Stimulated activated CD8-positive, alpha-beta memory T cell treated with anti-CD3 and anti-CD28 coated beads, Interleukin-7, amount 100 ng/mL, for 48 hours (primary cell): ENCODE data around the gene CACNA1C.

Experiments used
- DNase-seq, 2 donors: peaks; one replicate each; pipeline ENCODE4 v3.0.0-alpha.2; 2020; ENCODE audit warnings: low read depth in 1 of 2; ENCODE audit errors: extremely low read depth in 1 of 2

CACNA1C gene

GRCh38 chr12:2166696-2167095 lies 113.9 kb downstream of the CACNA1C start:
- no peak for DNase-seq

- DNase-seq, result no peak
Measured at GRCh38 chr12:2167231-2167630, 114.4 kb downstream of the CACNA1C start.

GRCh38 chr12:2168808-2169207 lies 116.0 kb downstream of the CACNA1C start:
- DNase-seq, result no peak

- no peak for DNase-seq
Measured at GRCh38 chr12:2169489-2169888, 116.7 kb downstream of the CACNA1C start.

- no peak for DNase-seq
Measured at GRCh38 chr12:2169940-2170339, 117.2 kb downstream of the CACNA1C start.

GRCh38 chr12:2170376-2170775 lies 117.6 kb downstream of the CACNA1C start:
- DNase-seq, result no peak

GRCh38 chr12:2171672-2172426 lies 119.1 kb downstream of the CACNA1C start:
- DNase-seq, result no peak

GRCh38 chr12:2172491-2173214 lies 119.9 kb downstream of the CACNA1C start:
- no peak for DNase-seq

- DNase-seq, result no peak
Measured at GRCh38 chr12:2173971-2174370, 121.2 kb downstream of the CACNA1C start.

- no peak for DNase-seq
Measured at GRCh38 chr12:2177003-2177402, 124.2 kb downstream of the CACNA1C start.

- no peak for DNase-seq
Measured at GRCh38 chr12:2177751-2178150, 125.0 kb downstream of the CACNA1C start.

- no peak for DNase-seq
Measured at GRCh38 chr12:2179058-2179457, 126.3 kb downstream of the CACNA1C start.

- DNase-seq, result no peak
Measured at GRCh38 chr12:2179953-2180736, 127.4 kb downstream of the CACNA1C start.

- DNase-seq, result no peak
Measured at GRCh38 chr12:2180737-2181082, 127.9 kb downstream of the CACNA1C start.

GRCh38 chr12:2183556-2184541 lies 131.1 kb downstream of the CACNA1C start:
- DNase-seq, result no peak

- no peak for DNase-seq
Measured at GRCh38 chr12:2185751-2186341, 133.1 kb downstream of the CACNA1C start.

- DNase-seq, result no peak
Measured at GRCh38 chr12:2187195-2187945, 134.6 kb downstream of the CACNA1C start.

- no peak for DNase-seq
Measured at GRCh38 chr12:2190085-2190484, 137.3 kb downstream of the CACNA1C start.

- no peak for DNase-seq
Measured at GRCh38 chr12:2190896-2191533, 138.2 kb downstream of the CACNA1C start.
